GM12878 (cell line): ENCODE results near the gene GLTP. TPM values are rescaled to one million over a fixed set of nuclear protein-coding genes. Genes with fewer than 3 reads are reported as not detected.

Experiments used
- ATAC-seq: fragments of 200-7000 bp; cut with Tn5 transposase; 3 replicates; pipeline ENCODE4 v1.9.1; 2020; ENCODE audit warnings: mild to moderate bottlenecking, moderate library complexity
- BruUV-seq: library from RNA; stranded (reverse); fragments of 400-500 nt; replicated peaks from 2 replicates; lab custom pipeline; 2021; lab: Mats Ljungman, UMichigan
- CTCF ChIA-PET: fragments of 300-600 bp; sonication (Branson Sonifier 250); formaldehyde crosslinking; extraction: SDS; loops from one replicate; lab custom pipeline; 2021; ENCODE audit warnings: inconsistent platforms; lab: Yijun Ruan, JAX
- POLR2A ChIA-PET: fragments of 350-600 bp; formaldehyde crosslinking; extraction: SDS; loops from one replicate; lab custom pipeline; 2021; ENCODE audit warnings: inconsistent platforms; lab: Charles Lee
- RAD21 ChIA-PET: fragments of 300-600 bp; sonication (Branson Sonifier 250); formaldehyde crosslinking; loops from one replicate; lab custom pipeline; 2023; ENCODE audit warnings: antibody characterized with exemption; ENCODE audit not compliant: unreplicated experiment; lab: Charles Lee
- SMC1A ChIA-PET: fragments of 300-600 bp; sonication (Branson Sonifier 250); formaldehyde crosslinking; loops from one replicate; lab custom pipeline; 2023; ENCODE audit not compliant: unreplicated experiment, uncharacterized antibody; lab: Charles Lee
- DNase-seq: peaks from one replicate; pipeline ENCODE4 v3.0.0-alpha.2; 2011; ENCODE audit warnings: low read depth, low spot score
- FAIRE-seq: peaks from 3 replicates; lab custom pipeline; 2011; peaks lifted over from hg19 to GRCh38; lab: Jason Lieb, UNC
- H2AFZ ChIP-seq: 2 replicates; pipeline ENCODE4 v1.6.0; 2011; ENCODE audit warnings: low read depth, low read length, control low read depth; ENCODE audit not compliant: control insufficient read depth
- H3K27ac ChIP-seq: 2 replicates; pipeline ENCODE4 v1.5.1; 2011; ENCODE audit warnings: control low read depth; ENCODE audit not compliant: control insufficient read depth, insufficient read depth
- H3K27me3 ChIP-seq, 2 experiments: replicated peaks in 1 of 2; 2 replicates each; pipeline versions ENCODE4 v1.6.0 to v1.6.1; 2011; ENCODE audit warnings: low read length in 1 of 2; ENCODE audit not compliant: control insufficient read depth in 2 of 2, insufficient read depth in 2 of 2
- H3K36me3 ChIP-seq, 2 experiments: 2 replicates each; pipeline ENCODE4 v1.5.1; 2011; ENCODE audit warnings: low read length in 1 of 2; ENCODE audit not compliant: control insufficient read depth in 2 of 2, insufficient read depth in 2 of 2
- H3K4me1 ChIP-seq: 2 replicates; pipeline ENCODE4 v1.6.1; 2011; ENCODE audit warnings: mild to moderate bottlenecking, low read length, moderate library complexity, mixed read lengths; ENCODE audit not compliant: control insufficient read depth, insufficient read depth
- H3K4me2 ChIP-seq: 2 replicates; pipeline ENCODE4 v1.6.0; 2011; ENCODE audit warnings: control low read depth; ENCODE audit not compliant: control insufficient read depth, insufficient read depth
- H3K4me3 ChIP-seq: fragments of 200-600 bp; sonication (generic); 2 replicates; pipeline ENCODE4 v1.5.1; 2016
- H3K79me2 ChIP-seq: 2 replicates; pipeline ENCODE4 v1.6.0; 2011; ENCODE audit warnings: low read length; ENCODE audit not compliant: control insufficient read depth, insufficient read depth
- H3K9ac ChIP-seq: 2 replicates; pipeline ENCODE4 v1.8.0; 2011; ENCODE audit warnings: low read length, control low read depth, mixed read lengths; ENCODE audit not compliant: control insufficient read depth, insufficient read depth
- H3K9me3 ChIP-seq: replicated peaks from 3 replicates; pipeline ENCODE4 v1.5.1; 2011; ENCODE audit warnings: mild to moderate bottlenecking, low read length; ENCODE audit not compliant: control insufficient read depth, insufficient read depth
- H4K20me1 ChIP-seq: 2 replicates; pipeline ENCODE4 v1.6.0; 2011; ENCODE audit not compliant: control insufficient read depth, insufficient read depth
- CHD4 ChIP-seq: fragments of 200-600 bp; sonication (generic); IDR thresholded peaks from 2 replicates; pipeline ENCODE4 v1.6.1; 2016; ENCODE audit warnings: mild to moderate bottlenecking
- DPF2 ChIP-seq: fragments of 450-650 bp; IDR thresholded peaks from 2 replicates; pipeline ENCODE4 v1.6.1; 2017; ENCODE audit warnings: mild to moderate bottlenecking
- GABPA ChIP-seq: IDR thresholded peaks from 2 replicates; pipeline ENCODE4 v1.6.1; 2014; ENCODE audit warnings: antibody characterized with exemption, low read depth, mild to moderate bottlenecking, inconsistent platforms
- JUND ChIP-seq: IDR thresholded peaks from 2 replicates; pipeline ENCODE4 v1.6.1; 2012; ENCODE audit warnings: low read depth, mild to moderate bottlenecking, low read length, improper control_type of control experiment, moderate library complexity
- KLF5 ChIP-seq: fragments of 450-650 bp; IDR thresholded peaks from 2 replicates; pipeline ENCODE4 v1.6.1; 2014; ENCODE audit warnings: mild to moderate bottlenecking; ENCODE audit not compliant: partially characterized antibody
- MEF2A ChIP-seq: IDR thresholded peaks from 2 replicates; pipeline ENCODE4 v1.6.1; 2011; ENCODE audit warnings: low read depth, mild to moderate bottlenecking, low read length, moderate library complexity; ENCODE audit not compliant: insufficient read depth
- NKRF ChIP-seq: fragments of 450-650 bp; conservative IDR thresholded peaks from 2 replicates; pipeline ENCODE4 v1.6.1; 2017; ENCODE audit warnings: mild to moderate bottlenecking, moderate library complexity
- RCOR1 ChIP-seq: conservative IDR thresholded peaks from 2 replicates; pipeline ENCODE4 v1.6.1; 2012; ENCODE audit warnings: low read depth, low read length, improper control_type of control experiment
- SIX5 ChIP-seq: IDR thresholded peaks from 2 replicates; pipeline ENCODE4 v1.6.1; 2011; ENCODE audit warnings: mild to moderate bottlenecking, low read depth, low read length, moderate library complexity; ENCODE audit not compliant: severe bottlenecking
- SP1 ChIP-seq: IDR thresholded peaks from one replicate; pipeline ENCODE4 v1.6.1; 2011; ENCODE audit warnings: low read depth, low read length
- STAT1 ChIP-seq: fragments of 450-650 bp; conservative IDR thresholded peaks from 2 replicates; pipeline ENCODE4 v1.6.1; 2014; ENCODE audit warnings: antibody characterized with exemption, mild to moderate bottlenecking
- TCF12 ChIP-seq: IDR thresholded peaks from 2 replicates; pipeline ENCODE4 v1.6.1; 2011; ENCODE audit warnings: low read depth, mild to moderate bottlenecking, low read length
- TCF3 ChIP-seq: IDR thresholded peaks from 2 replicates; pipeline ENCODE4 v1.6.1; 2012; ENCODE audit warnings: low read depth, mild to moderate bottlenecking, low read length, borderline replicate concordance; ENCODE audit not compliant: insufficient read depth
- YBX1 ChIP-seq: fragments of 450-650 bp; IDR thresholded peaks from 2 replicates; pipeline ENCODE4 v1.6.1; 2016; ENCODE audit warnings: antibody characterized with exemption
- ZNF687 ChIP-seq: fragments of 450-650 bp; IDR thresholded peaks from 2 replicates; pipeline ENCODE4 v1.6.1; 2017; ENCODE audit warnings: mild to moderate bottlenecking, moderate library complexity
- WGBS: methylation state at CpG from one replicate; pipeline ENCODE4 v1.1.6; 2016; ENCODE audit warnings: low lambda C conversion rate; ENCODE audit not compliant: insufficient replicate concordance, insufficient coverage; ENCODE audit errors: missing lambda C conversion rate; 5-methylcytosine and 5-hydroxymethylcytosine counted together
- in situ Hi-C: fragments of 300-500 bp; cut with MboI; formaldehyde crosslinking; loops from 9 replicates; pipeline ENCODE4 v1.14.3; 2018; ENCODE audit warnings: mixed read lengths
- intact Hi-C: fragments of 100-400 bp; cut with micrococcal nuclease; formaldehyde crosslinking; loops from one replicate; pipeline ENCODE4 v1.14.2; 2022; ENCODE audit not compliant: unreplicated experiment
- polyA plus RNA-seq, 11 experiments: library from polyadenylated mRNA; depleted of rRNA in 4 of 11; unstranded in 6 of 11; stranded (reverse) in 5 of 11; fragments of >200 nt; fragmentation: Nextera tagmentation in 4 of 11; fragmentation: Illumina TruSeq in 1 of 11; extraction: Ambion mirVana in 4 of 11; extraction: Trizol in 1 of 11; gene quantifications; 1 replicate in 1 of 11; 2 replicates in 10 of 11; pipeline versions ENCODE4 v1.2.1 to v1.2.3, GENCODE V29; 2011 to 2016; ENCODE audit warnings: inconsistent platforms in 2 of 11, missing spikeins in 2 of 11, low read depth in 1 of 11
- total RNA-seq, 4 experiments: library from RNA; depleted of rRNA in 3 of 4; stranded (reverse); fragments of >200 nt in 3 of 4; fragmentation: Illumina TruSeq in 1 of 4; extraction: Trizol in 1 of 4; gene quantifications; 2 replicates each; pipeline versions ENCODE4 v1.2.1 to v1.2.3, GENCODE V29; 2013 to 2021

GLTP gene
- total and polyA plus RNA-seq, 10 of the 15 experiments (the other 5 are each of a cell fraction or from before 2014, with no cell fraction given), result 16.8 to 44.0 (median 25.3) TPM

DNA sequence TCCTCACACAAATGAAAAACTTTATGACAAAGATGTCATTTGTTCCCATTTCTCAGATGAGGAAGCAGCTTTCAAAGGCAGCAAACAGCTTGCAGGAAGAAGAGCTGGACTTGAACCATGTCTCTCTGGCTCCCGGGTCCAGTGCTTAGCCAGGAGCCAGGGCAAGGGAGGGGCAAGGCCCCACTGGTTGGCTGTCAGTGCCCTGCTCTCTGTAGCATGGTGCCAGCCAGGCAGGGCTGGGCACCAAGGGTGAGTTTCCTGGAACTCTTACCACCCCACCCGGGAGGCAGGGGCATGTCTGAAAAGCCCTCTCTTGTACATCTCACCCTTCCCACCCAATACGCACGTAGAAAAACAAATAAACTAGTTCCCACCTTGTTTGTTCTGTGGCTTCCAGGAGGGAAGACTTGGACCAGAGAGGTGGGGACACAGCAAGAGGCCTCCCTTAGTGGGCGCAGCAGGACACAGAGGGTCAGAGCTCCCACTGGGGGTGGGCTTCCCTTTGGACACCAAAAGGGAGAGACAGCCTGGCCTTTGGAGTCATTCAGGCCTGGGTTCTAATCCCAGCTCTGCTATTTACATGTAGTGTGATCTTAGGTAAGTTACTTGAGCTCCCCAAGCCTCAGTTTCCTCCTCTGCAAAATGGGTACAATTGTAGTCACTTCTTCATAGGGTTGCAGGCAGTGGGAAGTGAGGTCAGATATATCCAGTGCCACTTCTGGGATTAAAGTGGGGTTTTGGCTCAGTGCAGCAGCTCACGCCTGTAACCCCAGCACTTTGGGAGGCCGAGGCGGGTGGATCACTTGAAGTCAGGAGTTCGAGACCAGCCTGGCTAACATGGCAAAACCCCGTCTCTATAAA, 64.4 kb downstream of the GLTP start (continued):
- TF ChIP-seq ZNF687, result no peak

- no peaks in the 10 kb centered on the region for H3K4me1 ChIP-seq
- H3K9ac ChIP-seq, result no peak overlapping the region
- RAD21 ChIA-PET, result no interaction called here
- TF ChIP-seq GABPA, result no peak
- TF ChIP-seq STAT1, result no peak
- no peak for TF ChIP-seq TCF3
- no peak for TF ChIP-seq DPF2
- TF ChIP-seq JUND, result no peak
- TF ChIP-seq RCOR1, result no peak
- TF ChIP-seq KLF5, result no peak
- TF ChIP-seq MEF2A, result no peak
- no peak for TF ChIP-seq YBX1
- TF ChIP-seq TCF12, result no peak
- TF ChIP-seq SIX5, result no peak
- TF ChIP-seq NKRF, result no peak
- TF ChIP-seq SP1, result no peak
- TF ChIP-seq CHD4, result no peak
- TF ChIP-seq, all 136 proteins: peak for 0
- POLR2A ChIA-PET, result no interaction called here
- no peaks in the 10 kb centered on the region for H3K36me3 ChIP-seq
- CTCF ChIA-PET, result interaction anchor here (0.8 to 1.8 kb wide), 2 partner anchors 28 to 30 kb away, joined by 3 to 5 read pairs; no protein-coding TSS in a partner anchor
- no TSS peak for BruUV-seq
- no peaks in the 10 kb centered on the region for H3K79me2 ChIP-seq
- no peaks in the 10 kb centered on the region for H3K9me3 ChIP-seq
- H3K4me3 ChIP-seq, result no peak overlapping the region
- WGBS, result 9% methylated on average over 4 of the region's 4 CpGs
- H3K4me2 ChIP-seq, result no peak overlapping the region
- no peak overlapping the region for H3K27ac ChIP-seq
- DNase-seq (no peak), ATAC-seq (no peak), FAIRE-seq (no peak)
- no peaks in the 10 kb centered on the region for H4K20me1 ChIP-seq
- SMC1A ChIA-PET, result no interaction called here
- intact Hi-C loops (no loop called here), in situ Hi-C loops (no loop called here)
- H2AFZ ChIP-seq, result no peak overlapping the region
- H3K27me3 ChIP-seq, result no peaks in the 10 kb centered on the region
These were observed 65.1 kb downstream of the GLTP start for GRCh38 chr12:109815225-109815624.
